Suprapubic skin (tissue), 4 donors: ENCODE data around the gene COA5. TPM values are rescaled to one million over a fixed set of nuclear protein-coding genes. Genes with fewer than 3 reads are reported as not detected.
A peak's percentile ranks its signal among the peaks of the same experiment; 100 is the strongest.

Experiments used
- DNase-seq, 2 donors: peaks; one replicate each; pipeline ENCODE4 v3.0.0-alpha.2; 2019; ENCODE audit warnings: low spot score in 2 of 2
- H3K27ac ChIP-seq: fragments of 200-600 bp; sonication (generic); one replicate; pipeline ENCODE4 v1.5.1; 2019
- H3K27me3 ChIP-seq: fragments of 200-600 bp; sonication (generic); one replicate; pipeline ENCODE4 v1.5.1; 2019
- H3K36me3 ChIP-seq: fragments of 200-600 bp; sonication (generic); one replicate; pipeline ENCODE4 v1.5.1; 2019
- H3K4me1 ChIP-seq: fragments of 200-600 bp; sonication (generic); one replicate; pipeline ENCODE4 v1.5.1; 2019
- H3K4me3 ChIP-seq: fragments of 200-600 bp; sonication (generic); one replicate; pipeline ENCODE4 v1.5.1; 2019; ENCODE audit warnings: mild to moderate bottlenecking
- H3K9me3 ChIP-seq: fragments of 200-600 bp; sonication (generic); one replicate; pipeline ENCODE4 v1.5.1; 2019
- CTCF ChIP-seq, 2 donors: fragments of 200-600 bp in 1 of 2; fragments of 450-650 bp in 1 of 2; sonication (generic) in 1 of 2; IDR thresholded peaks; one replicate each; pipeline ENCODE4 v1.5.1; 2016 to 2019; ENCODE audit warnings: antibody characterized with exemption in 2 of 2, mild to moderate bottlenecking in 1 of 2, moderate library complexity in 1 of 2
- EP300 ChIP-seq: sonication (generic); formaldehyde crosslinking; IDR thresholded peaks from one replicate; pipeline ENCODE4 v1.6.1; 2017; ENCODE audit warnings: antibody characterized with exemption
- POLR2A ChIP-seq, 2 donors: fragments of 450-650 bp; IDR thresholded peaks; one replicate each; pipeline ENCODE4 v1.6.1; 2017; ENCODE audit warnings: antibody characterized with exemption in 2 of 2, mild to moderate bottlenecking in 2 of 2, moderate library complexity in 2 of 2
- POLR2AphosphoS5 ChIP-seq, 3 donors: sonication (generic); formaldehyde crosslinking; IDR thresholded peaks; one replicate each; pipeline ENCODE4 v1.6.1; 2017; ENCODE audit warnings: antibody characterized with exemption in 3 of 3
- WGBS: methylation state at CpG from one replicate; pipeline ENCODE4 v1.1.5; 2018; 5-methylcytosine and 5-hydroxymethylcytosine counted together
- total RNA-seq, 4 donors: library from RNA; depleted of rRNA; stranded (reverse); fragments of >200 nt; gene quantifications; one replicate each; pipeline ENCODE4 v1.1.0, GENCODE V29; 2016

Gene COA5
- total RNA-seq, 4 donors from 2014 or later, result 22.9 to 42.7 (median 30.3) TPM

DNA sequence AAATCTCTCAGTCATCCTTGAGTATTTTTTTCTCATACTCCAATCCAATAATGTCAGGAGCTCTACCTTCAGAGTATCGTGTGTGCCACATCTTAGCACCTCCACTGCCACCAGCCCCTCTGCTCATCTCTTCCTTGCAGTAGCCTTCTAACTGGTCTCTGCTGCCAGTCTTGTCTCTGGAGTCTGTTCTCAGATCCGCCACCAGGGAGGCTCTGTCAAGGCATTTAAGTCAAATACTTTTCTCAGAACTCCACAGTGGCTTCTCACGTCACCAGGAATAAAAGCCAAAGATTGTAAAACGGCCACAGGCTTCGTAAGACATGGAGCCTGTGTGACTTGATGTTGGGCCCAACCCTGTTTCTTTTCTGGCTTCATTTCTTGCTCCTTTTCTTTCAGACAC, 7.2 kb upstream of the COA5 start:
- peaks cover 58% of the 10 kb centered on the region for H3K36me3 ChIP-seq
- H3K27ac ChIP-seq, result no peak overlapping the region
- peaks cover 8% of the 10 kb centered on the region for H3K4me1 ChIP-seq
- no peak for TF ChIP-seq POLR2A (IDR thresholded peaks at IDR 0.05)
- no peak for TF ChIP-seq CTCF (IDR thresholded peaks at IDR 0.05)
- TF ChIP-seq POLR2AphosphoS5 (IDR thresholded peaks at IDR 0.05), result no peak
- TF ChIP-seq EP300, result no peak
- no peaks in the 10 kb centered on the region for H3K9me3 ChIP-seq
- DNase-seq, result no peak
- WGBS, result 85% methylated on average over 5 of the region's 5 CpGs
- H3K4me3 ChIP-seq, result no peak overlapping the region
- no peaks in the 10 kb centered on the region for H3K27me3 ChIP-seq

- Histone ChIP-seq H3K36me3 (peaks cover 58% of the 10 kb centered on the region), H3K9me3 (no peaks in the 10 kb centered on the region)
- 95% methylated on average over 9 of the region's 9 CpGs for WGBS
Measured at GRCh38 chr2:98614024-98614739, 5.9 kb upstream of the COA5 start.

DNA sequence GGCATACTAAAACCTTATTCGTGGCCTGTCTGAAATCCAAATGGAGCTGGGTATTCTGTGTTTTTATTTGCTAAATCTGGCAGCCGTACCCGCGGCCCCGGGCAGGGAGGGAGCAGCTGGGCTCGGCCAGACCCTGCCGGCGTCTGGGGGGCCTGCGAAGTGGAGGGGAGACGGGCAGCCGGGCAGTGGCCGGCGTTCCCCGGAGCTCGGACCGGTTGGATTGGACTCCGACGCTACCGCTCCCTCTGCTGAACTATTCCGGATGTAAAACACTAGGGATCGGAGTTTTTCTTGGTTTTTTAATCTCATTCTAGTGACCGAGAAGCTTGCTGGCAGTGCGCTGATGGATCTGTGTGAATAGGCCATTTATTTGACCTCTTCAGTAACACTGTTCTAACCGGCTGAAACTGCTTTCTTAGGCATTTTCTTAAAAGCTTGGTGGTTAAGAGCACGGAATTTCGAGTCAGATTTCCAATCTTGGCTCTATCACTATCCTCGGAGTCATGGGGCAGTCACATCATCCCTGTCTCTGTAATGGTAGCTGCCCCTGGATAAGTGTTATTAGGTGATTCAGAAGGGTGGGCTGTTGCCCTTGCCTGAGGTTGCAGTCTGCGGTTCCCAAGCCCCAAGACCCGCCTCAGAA, 771 bp upstream of the COA5 start:
- Histone ChIP-seq H3K36me3 (peaks cover 19% of the 10 kb centered on the region), H3K9me3 (no peaks in the 10 kb centered on the region), H3K27ac (peak overlapping the region; percentile 97), H3K27me3 (no peaks in the 10 kb centered on the region), H3K4me3 (peak overlapping the region; percentile 92), H3K4me1 (peaks cover 56% of the 10 kb centered on the region)
- 4% methylated on average over 29 of the region's 29 CpGs for WGBS
- TF ChIP-seq POLR2A (IDR thresholded peaks at IDR 0.05) (no peak), EP300 (no peak), POLR2AphosphoS5 (IDR thresholded peaks at IDR 0.05) (no peak), CTCF (IDR thresholded peaks at IDR 0.05) (no peak)
- no peak for DNase-seq

More at GRCh38 chr2:98614024-98614739, 5.9 kb upstream of the COA5 start:
- Histone ChIP-seq H3K4me3 (no peak overlapping the region), H3K27me3 (no peaks in the 10 kb centered on the region), H3K27ac (no peak overlapping the region), H3K4me1 (peaks cover 21% of the 10 kb centered on the region)
- no peak for TF ChIP-seq EP300
- TF ChIP-seq POLR2A (IDR thresholded peaks at IDR 0.05), result no peak
- TF ChIP-seq POLR2AphosphoS5 (IDR thresholded peaks at IDR 0.05), result no peak
- TF ChIP-seq CTCF (IDR thresholded peaks at IDR 0.05), result no peak
- no peak for DNase-seq

DNA sequence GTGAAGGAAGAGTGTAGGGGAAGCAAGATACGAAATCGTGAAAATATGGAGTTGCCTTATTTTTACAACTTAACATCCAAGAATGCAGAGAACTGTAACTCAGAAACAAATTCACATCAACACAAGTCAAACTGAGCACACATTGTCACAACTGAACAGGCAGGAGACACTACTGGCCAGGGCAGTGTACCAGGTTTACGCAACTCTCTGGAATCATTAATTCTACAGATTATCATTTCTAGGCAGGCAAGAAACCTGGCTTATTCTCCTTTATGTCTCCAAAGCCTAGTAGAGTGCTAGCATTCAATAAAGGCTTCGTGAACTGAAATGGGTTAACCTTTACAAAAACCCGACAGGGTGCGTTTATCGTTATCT, 584 bp downstream of the COA5 start:
- Histone ChIP-seq H3K27ac (peak overlapping the region; percentile 97), H3K4me1 (peaks cover 56% of the 10 kb centered on the region)
- 5% methylated on average over 7 of the region's 7 CpGs for WGBS

More for the DNA sequence above, 584 bp downstream of the COA5 start:
- no peak for TF ChIP-seq POLR2AphosphoS5 (IDR thresholded peaks at IDR 0.05)
- no peak for TF ChIP-seq CTCF (IDR thresholded peaks at IDR 0.05)
- no peak for TF ChIP-seq POLR2A (IDR thresholded peaks at IDR 0.05)
- no peak for TF ChIP-seq EP300
- H3K36me3 ChIP-seq, result peaks cover 23% of the 10 kb centered on the region
- no peaks in the 10 kb centered on the region for H3K27me3 ChIP-seq
- no peak for DNase-seq
- no peaks in the 10 kb centered on the region for H3K9me3 ChIP-seq
- H3K4me3 ChIP-seq, result peak overlapping the region; percentile 92
